ENCODE results near the gene SBF2.
A peak's percentile ranks its signal among the peaks of the same experiment; 100 is the strongest.

Gene SBF2

GRCh38 chr11:9973921-9974320 is 320.1 kb downstream of the SBF2 start:
- Histone ChIP-seq H3K27ac (ENCODE audit: low read length, poor library complexity, severe bottlenecking) (no peak overlapping the region), H3K79me1 (replicated peaks; ENCODE audit: low read length, poor library complexity, severe bottlenecking) (peaks cover 9% of the 10 kb centered on the region), H3K9ac (ENCODE audit: low read length) (peak overlapping the region; percentile 84), H3K23ac (ENCODE audit: low read length in 2 of 2) (no peak overlapping the region), H3K9me3 (ENCODE audit: control insufficient read depth, low read length) (no peaks in the 10 kb centered on the region), H4K8ac (ENCODE audit: low read length) (no peak overlapping the region), H3K14ac (ENCODE audit: low read length in 2 of 2) (no peak overlapping the region), H3K4me2 (ENCODE audit: low read length, poor library complexity, severe bottlenecking) (no peak overlapping the region), H2AFZ (ENCODE audit: low read depth, low read length) (no peak overlapping the region), H3K18ac (ENCODE audit: low read depth in 1 of 2, low read length in 2 of 2) (no peak overlapping the region), H2BK120ac (ENCODE audit: low read depth, low read length) (no peak overlapping the region), H2BK12ac (ENCODE audit: low read length in 2 of 2) (no peak overlapping the region), H2AK5ac (ENCODE audit: low read length, severe bottlenecking) (no peak overlapping the region), H2BK5ac (ENCODE audit: low read depth, low read length, poor library complexity, severe bottlenecking) (no peak overlapping the region), H3K27me3 (ENCODE audit: control insufficient read depth in 1 of 2, insufficient read depth in 1 of 2, low read length in 2 of 2) (no peaks in the 10 kb centered on the region), H4K91ac (ENCODE audit: low read length) (no peak overlapping the region), H3K4me3 (ENCODE audit: insufficient read depth in 1 of 2, low read depth in 1 of 2, low read length in 2 of 2) (no peak overlapping the region), H3K4me1 (ENCODE audit: control insufficient read depth, insufficient read depth, low read depth, low read length) (peaks cover 2% of the 10 kb centered on the region), H2BK15ac (ENCODE audit: low read depth, poor library complexity, severe bottlenecking) (no peak overlapping the region), H3K36me3 (ENCODE audit: control insufficient read depth in 1 of 2, insufficient read depth in 2 of 2, low read depth in 1 of 2, low read length in 2 of 2) (peaks cover 5 to 14% of the 10 kb centered on the region in 2 experiments), H3K4ac (ENCODE audit: low read depth in 1 of 2, low read length in 2 of 2) (no peak overlapping the region)
- no peak for DNase-seq
- 70% methylated on average over 2 of the region's 3 CpGs for WGBS

- H3K18ac ChIP-seq (ENCODE audit: low read depth in 1 of 2, low read length in 2 of 2) = peak overlapping the region in 1 of 2 experiments; percentile 14
- H4K91ac ChIP-seq (ENCODE audit: low read length) = no peak overlapping the region
- H3K79me1 ChIP-seq (replicated peaks; ENCODE audit: low read length, poor library complexity, severe bottlenecking) = peaks cover 7% of the 10 kb centered on the region
- no peak overlapping the region for H2AFZ ChIP-seq (ENCODE audit: low read depth, low read length)
- H3K36me3 ChIP-seq (ENCODE audit: control insufficient read depth in 1 of 2, insufficient read depth in 2 of 2, low read depth in 1 of 2, low read length in 2 of 2) = peaks cover 2 to 21% of the 10 kb centered on the region in 2 experiments
- no peaks in the 10 kb centered on the region for H3K9me3 ChIP-seq (ENCODE audit: control insufficient read depth, low read length)
- H2BK12ac ChIP-seq (ENCODE audit: low read length in 2 of 2) = no peak overlapping the region
- DNase-seq = peak; percentile 58
- no peak overlapping the region for H3K27ac ChIP-seq (ENCODE audit: low read length, poor library complexity, severe bottlenecking)
- no peak overlapping the region for H3K4me3 ChIP-seq (ENCODE audit: insufficient read depth in 1 of 2, low read depth in 1 of 2, low read length in 2 of 2)
- no peak overlapping the region for H3K14ac ChIP-seq (ENCODE audit: low read length in 2 of 2)
- peaks cover 2% of the 10 kb centered on the region for H3K4me1 ChIP-seq (ENCODE audit: control insufficient read depth, insufficient read depth, low read depth, low read length)
- no peak overlapping the region for H2BK5ac ChIP-seq (ENCODE audit: low read depth, low read length, poor library complexity, severe bottlenecking)
- H3K27me3 ChIP-seq (ENCODE audit: control insufficient read depth in 1 of 2, insufficient read depth in 1 of 2, low read length in 2 of 2) = no peaks in the 10 kb centered on the region
- no peak overlapping the region for H3K23ac ChIP-seq (ENCODE audit: low read length in 2 of 2)
- H3K9ac ChIP-seq (ENCODE audit: low read length) = peak overlapping the region; percentile 84
- no peak overlapping the region for H2BK15ac ChIP-seq (ENCODE audit: low read depth, poor library complexity, severe bottlenecking)
- H2AK5ac ChIP-seq (ENCODE audit: low read length, severe bottlenecking) = no peak overlapping the region
- H4K8ac ChIP-seq (ENCODE audit: low read length) = no peak overlapping the region
- H3K4me2 ChIP-seq (ENCODE audit: low read length, poor library complexity, severe bottlenecking) = no peak overlapping the region
- H3K4ac ChIP-seq (ENCODE audit: low read depth in 1 of 2, low read length in 2 of 2) = no peak overlapping the region
- WGBS = 53% methylated on average over 5 of the region's 7 CpGs
- no peak overlapping the region for H2BK120ac ChIP-seq (ENCODE audit: low read depth, low read length)
These were observed 321.0 kb downstream of the SBF2 start for GRCh38 chr11:9972989-9973388.

GRCh38 chr11:9971894-9972293 is 322.1 kb downstream of the SBF2 start:
- Histone ChIP-seq H2BK5ac (ENCODE audit: low read depth, low read length, poor library complexity, severe bottlenecking) (no peak overlapping the region), H2BK15ac (ENCODE audit: low read depth, poor library complexity, severe bottlenecking) (no peak overlapping the region), H3K23ac (ENCODE audit: low read length in 2 of 2) (no peak overlapping the region), H3K18ac (ENCODE audit: low read depth in 1 of 2, low read length in 2 of 2) (no peak overlapping the region), H3K9ac (ENCODE audit: low read length) (peak overlapping the region; percentile 84), H2AK5ac (ENCODE audit: low read length, severe bottlenecking) (no peak overlapping the region), H3K4me1 (ENCODE audit: control insufficient read depth, insufficient read depth, low read depth, low read length) (peaks cover 2% of the 10 kb centered on the region), H3K9me3 (ENCODE audit: control insufficient read depth, low read length) (no peaks in the 10 kb centered on the region), H3K36me3 (ENCODE audit: control insufficient read depth in 1 of 2, insufficient read depth in 2 of 2, low read depth in 1 of 2, low read length in 2 of 2) (peaks cover 2 to 22% of the 10 kb centered on the region in 2 experiments), H4K91ac (ENCODE audit: low read length) (no peak overlapping the region), H3K27me3 (ENCODE audit: control insufficient read depth in 1 of 2, insufficient read depth in 1 of 2, low read length in 2 of 2) (no peaks in the 10 kb centered on the region), H3K4me3 (ENCODE audit: insufficient read depth in 1 of 2, low read depth in 1 of 2, low read length in 2 of 2) (no peak overlapping the region), H2BK120ac (ENCODE audit: low read depth, low read length) (no peak overlapping the region), H2AFZ (ENCODE audit: low read depth, low read length) (no peak overlapping the region), H3K4ac (ENCODE audit: low read depth in 1 of 2, low read length in 2 of 2) (no peak overlapping the region), H3K14ac (ENCODE audit: low read length in 2 of 2) (no peak overlapping the region), H2BK12ac (ENCODE audit: low read length in 2 of 2) (no peak overlapping the region), H3K79me1 (replicated peaks; ENCODE audit: low read length, poor library complexity, severe bottlenecking) (peaks cover 5% of the 10 kb centered on the region), H4K8ac (ENCODE audit: low read length) (no peak overlapping the region), H3K4me2 (ENCODE audit: low read length, poor library complexity, severe bottlenecking) (no peak overlapping the region), H3K27ac (ENCODE audit: low read length, poor library complexity, severe bottlenecking) (no peak overlapping the region)
- DNase-seq = no peak
- WGBS = 100% methylated on average over 2 of the region's 3 CpGs

DNA sequence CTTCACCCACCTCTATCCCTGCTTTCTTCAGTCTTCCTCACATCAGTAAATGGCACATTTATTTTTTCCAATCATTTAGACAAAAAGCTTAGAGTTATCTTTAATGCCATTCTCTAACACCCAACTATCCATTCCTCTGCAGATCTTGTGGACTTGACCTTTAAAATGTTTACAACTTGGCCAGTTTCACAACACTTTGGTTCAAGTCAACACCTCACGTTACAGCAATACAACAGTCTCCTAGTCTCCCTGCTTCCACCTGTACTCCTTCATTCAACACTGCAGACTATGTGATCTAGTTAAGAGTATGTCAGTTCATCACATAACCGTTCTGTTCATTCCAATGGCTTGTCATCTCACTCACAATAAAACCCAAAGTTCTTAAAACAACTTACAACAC is 325.0 kb downstream of the SBF2 start:
- Histone ChIP-seq H3K9ac (ENCODE audit: low read length) (no peak overlapping the region), H3K18ac (ENCODE audit: low read depth in 1 of 2, low read length in 2 of 2) (no peak overlapping the region), H2BK120ac (ENCODE audit: low read depth, low read length) (no peak overlapping the region), H3K9me3 (ENCODE audit: control insufficient read depth, low read length) (no peaks in the 10 kb centered on the region), H2AFZ (ENCODE audit: low read depth, low read length) (no peak overlapping the region), H2AK5ac (ENCODE audit: low read length, severe bottlenecking) (no peak overlapping the region), H3K14ac (ENCODE audit: low read length in 2 of 2) (no peak overlapping the region), H3K27ac (ENCODE audit: low read length, poor library complexity, severe bottlenecking) (no peak overlapping the region), H4K91ac (ENCODE audit: low read length) (no peak overlapping the region), H2BK5ac (ENCODE audit: low read depth, low read length, poor library complexity, severe bottlenecking) (no peak overlapping the region), H3K79me1 (replicated peaks; ENCODE audit: low read length, poor library complexity, severe bottlenecking) (peaks cover 5% of the 10 kb centered on the region), H2BK15ac (ENCODE audit: low read depth, poor library complexity, severe bottlenecking) (no peak overlapping the region), H3K4me2 (ENCODE audit: low read length, poor library complexity, severe bottlenecking) (no peak overlapping the region), H3K36me3 (ENCODE audit: control insufficient read depth in 1 of 2, insufficient read depth in 2 of 2, low read depth in 1 of 2, low read length in 2 of 2) (peaks cover under 1 to 15% of the 10 kb centered on the region in 2 experiments), H3K27me3 (ENCODE audit: control insufficient read depth in 1 of 2, insufficient read depth in 1 of 2, low read length in 2 of 2) (no peaks in the 10 kb centered on the region), H3K23ac (ENCODE audit: low read length in 2 of 2) (no peak overlapping the region), H2BK12ac (ENCODE audit: low read length in 2 of 2) (no peak overlapping the region), H3K4me1 (ENCODE audit: control insufficient read depth, insufficient read depth, low read depth, low read length) (peaks cover 2% of the 10 kb centered on the region), H4K8ac (ENCODE audit: low read length) (no peak overlapping the region), H3K4ac (ENCODE audit: low read depth in 1 of 2, low read length in 2 of 2) (no peak overlapping the region), H3K4me3 (ENCODE audit: insufficient read depth in 1 of 2, low read depth in 1 of 2, low read length in 2 of 2) (no peak overlapping the region)
- 79% methylated on average over 2 of the region's 2 CpGs for WGBS
- DNase-seq = no peak

Data from mesenchymal stem cell (in vitro differentiated cells and primary cell).